WTC11 (cell line): ENCODE data around the gene PRKAR1B.

Experiments used
- ATF3 ChIP-seq: sonication (generic); formaldehyde crosslinking; conservative IDR thresholded peaks from 2 replicates; pipeline ENCODE4 v1.8.1; 2022; ENCODE audit warnings: mild to moderate bottlenecking, missing genetic modification reagents
- CREM ChIP-seq: sonication (generic); formaldehyde crosslinking; IDR thresholded peaks from 2 replicates; pipeline ENCODE4 v1.8.1; 2022; ENCODE audit warnings: mild to moderate bottlenecking, missing genetic modification reagents, moderate library complexity
- ESRRA ChIP-seq: sonication (generic); formaldehyde crosslinking; IDR thresholded peaks from 2 replicates; pipeline ENCODE4 v1.8.1; 2022; ENCODE audit warnings: mild to moderate bottlenecking, missing genetic modification reagents, borderline replicate concordance
- ETV6 ChIP-seq: sonication (generic); formaldehyde crosslinking; IDR thresholded peaks from 2 replicates; pipeline ENCODE4 v1.8.1; 2022; ENCODE audit warnings: mild to moderate bottlenecking, missing genetic modification reagents
- FOXP4 ChIP-seq: sonication (generic); formaldehyde crosslinking; IDR thresholded peaks from 2 replicates; pipeline ENCODE4 v1.8.0; 2022; ENCODE audit warnings: mild to moderate bottlenecking, missing genetic modification reagents
- ZNF317 ChIP-seq: sonication (generic); formaldehyde crosslinking; IDR thresholded peaks from 2 replicates; pipeline ENCODE4 v1.8.1; 2023; ENCODE audit warnings: low read depth, mild to moderate bottlenecking, moderate library complexity, missing genetic modification reagents, borderline replicate concordance
- TF ChIP-seq, protein P1 (sequence below): sonication (generic); formaldehyde crosslinking; IDR thresholded peaks from 2 replicates; pipeline ENCODE4 v1.8.0; 2022; ENCODE audit warnings: mild to moderate bottlenecking, missing genetic modification reagents
- TF ChIP-seq, protein P2 (sequence below): fragments of 200-600 bp; IDR thresholded peaks from 2 replicates; pipeline ENCODE4 v1.8.0; 2022; ENCODE audit warnings: antibody characterized with exemption

- no peak for TF ChIP-seq ESRRA (CRISPR knock-in tag)
- no peak for TF ChIP-seq ETV6
- no peak for TF ChIP-seq FOXP4 (CRISPR knock-in tag)
- TF ChIP-seq, protein P1, sequence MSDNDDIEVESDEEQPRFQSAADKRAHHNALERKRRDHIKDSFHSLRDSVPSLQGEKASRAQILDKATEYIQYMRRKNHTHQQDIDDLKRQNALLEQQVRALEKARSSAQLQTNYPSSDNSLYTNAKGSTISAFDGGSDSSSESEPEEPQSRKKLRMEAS: no peak
- no peak for TF ChIP-seq ATF3 (CRISPR knock-in tag)
- TF ChIP-seq CREM (CRISPR knock-in tag): no peak
- no peak for TF ChIP-seq ZNF317 (CRISPR knock-in tag)
- TF ChIP-seq, protein P2, sequence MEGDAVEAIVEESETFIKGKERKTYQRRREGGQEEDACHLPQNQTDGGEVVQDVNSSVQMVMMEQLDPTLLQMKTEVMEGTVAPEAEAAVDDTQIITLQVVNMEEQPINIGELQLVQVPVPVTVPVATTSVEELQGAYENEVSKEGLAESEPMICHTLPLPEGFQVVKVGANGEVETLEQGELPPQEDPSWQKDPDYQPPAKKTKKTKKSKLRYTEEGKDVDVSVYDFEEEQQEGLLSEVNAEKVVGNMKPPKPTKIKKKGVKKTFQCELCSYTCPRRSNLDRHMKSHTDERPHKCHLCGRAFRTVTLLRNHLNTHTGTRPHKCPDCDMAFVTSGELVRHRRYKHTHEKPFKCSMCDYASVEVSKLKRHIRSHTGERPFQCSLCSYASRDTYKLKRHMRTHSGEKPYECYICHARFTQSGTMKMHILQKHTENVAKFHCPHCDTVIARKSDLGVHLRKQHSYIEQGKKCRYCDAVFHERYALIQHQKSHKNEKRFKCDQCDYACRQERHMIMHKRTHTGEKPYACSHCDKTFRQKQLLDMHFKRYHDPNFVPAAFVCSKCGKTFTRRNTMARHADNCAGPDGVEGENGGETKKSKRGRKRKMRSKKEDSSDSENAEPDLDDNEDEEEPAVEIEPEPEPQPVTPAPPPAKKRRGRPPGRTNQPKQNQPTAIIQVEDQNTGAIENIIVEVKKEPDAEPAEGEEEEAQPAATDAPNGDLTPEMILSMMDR: no peak
Measured at GRCh38 chr7:608954-609353, 118.1 kb downstream of the PRKAR1B start.
